ENCODE data around the gene LRRIQ3. TPM values are rescaled to one million over a fixed set of nuclear protein-coding genes. Genes with fewer than 3 reads are reported as not detected.

Gene LRRIQ3
- total and polyA plus RNA-seq, 2 of the 13 experiments (the other 11 are each of a cell fraction or from before 2014, with no cell fraction given): 1.1 to 1.3 TPM

DNA sequence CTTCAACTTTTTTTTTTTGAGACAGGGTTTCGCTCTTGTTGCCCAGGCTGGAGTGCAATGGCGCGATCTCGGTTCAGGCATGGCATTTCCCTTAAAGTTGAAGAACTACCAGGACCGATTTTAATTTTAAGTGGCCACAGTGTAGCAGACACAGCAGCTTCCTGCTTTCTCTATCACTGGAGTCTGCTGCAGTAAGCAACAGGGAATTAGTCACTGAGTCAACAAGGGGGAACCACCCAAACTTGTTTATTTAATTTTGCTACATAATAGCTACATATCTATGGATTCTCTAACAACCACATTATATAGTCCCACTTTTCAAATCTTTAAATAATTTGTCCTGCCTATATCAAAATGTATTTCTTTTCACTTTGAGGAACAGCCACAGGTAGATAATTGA, 24.7 kb upstream of the LRRIQ3 start:
- Histone ChIP-seq H4K20me1 (ENCODE audit: insufficient read depth, low read length) (no peaks in the 10 kb centered on the region), H3K4me2 (ENCODE audit: low read depth, low read length) (no peak overlapping the region), H3K79me2 (ENCODE audit: insufficient read depth, low read length) (no peaks in the 10 kb centered on the region), H3K9me3 (ENCODE audit: low read length) (no peaks in the 10 kb centered on the region), H2AFZ (ENCODE audit: low read length) (no peak overlapping the region), H3K36me3 (replicated peaks in 1 of 2; ENCODE audit: control insufficient read depth in 1 of 2, insufficient read depth in 2 of 2, low read length in 2 of 2) (no peaks in the 10 kb centered on the region), H3K4me1 (ENCODE audit: insufficient read depth, low read length) (no peaks in the 10 kb centered on the region), H3K4me3 (replicated peaks in 1 of 3; ENCODE audit: insufficient read depth in 1 of 3, low read depth in 2 of 3, low read length in 3 of 3) (no peak overlapping the region), H3K27ac (ENCODE audit: extremely low read length, insufficient read depth, low read length) (no peak overlapping the region), H3K27me3 (ENCODE audit: control insufficient read depth in 1 of 2, insufficient read depth in 2 of 2, low read length in 2 of 2) (no peaks in the 10 kb centered on the region), H3K9ac (ENCODE audit: insufficient read depth, low read depth, low read length) (no peak overlapping the region)
- no peak for DNase-seq (ENCODE audit: low spot score)
- WGBS (ENCODE audit: low lambda C conversion rate): 69% methylated on average over 5 of the region's 5 CpGs
- POLR2A ChIA-PET: no interaction called here
- in situ Hi-C loops (cut with HindIII; ENCODE audit: extremely low pct_ligation_motif_present, low pct_unique_long_range_greater_than_20kb) (no loop called here), intact Hi-C loops (cut with micrococcal nuclease; ENCODE audit: unreplicated experiment) (no loop called here)
- no peak for FAIRE-seq
- no peak for TF ChIP-seq SCMH1 (CRISPR knock-in tag; IDR thresholded peaks at IDR 0.05; ENCODE audit: borderline replicate concordance)
- TF ChIP-seq SALL1 (CRISPR knock-in tag; IDR thresholded peaks at IDR 0.05): no peak
- TF ChIP-seq ZBTB38 (CRISPR knock-in tag; IDR thresholded peaks at IDR 0.05): no peak
- no peak for TF ChIP-seq ZNF775 (CRISPR knock-in tag; IDR thresholded peaks at IDR 0.05; ENCODE audit: borderline replicate concordance)
- no peak for TF ChIP-seq KDM5A (IDR thresholded peaks at IDR 0.05; ENCODE audit: borderline replicate concordance, low read length)
- no peak for TF ChIP-seq ZFAT (CRISPR knock-in tag; conservative IDR thresholded peaks at IDR 0.05)
- no peak for ATAC-seq
- no TSS peak for BruUV-seq (replicated peaks)
- CTCF ChIA-PET (ENCODE audit: low intra/inter-chr PET ratio, low total read pairs): no interaction called here

DNA sequence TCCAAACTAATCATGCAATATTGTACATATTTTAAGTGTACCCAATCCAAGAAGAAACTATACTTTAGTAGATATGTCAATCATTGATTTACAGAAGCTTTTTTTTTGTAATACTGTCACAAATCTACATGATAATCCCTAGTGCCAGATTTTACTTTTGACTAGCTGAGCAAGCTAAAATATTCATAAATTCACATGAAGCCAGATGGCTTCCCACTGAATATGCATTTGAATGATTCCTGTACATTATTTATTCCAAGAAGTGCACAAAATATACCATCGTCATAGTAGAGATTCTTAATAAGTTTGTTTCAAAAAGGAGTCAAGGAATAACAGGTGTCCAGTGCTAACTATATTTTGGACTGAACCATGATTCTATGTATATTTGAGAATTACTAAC, 17.3 kb upstream of the LRRIQ3 start:
- BruUV-seq (replicated peaks): no TSS peak
- POLR2A ChIA-PET: interaction anchor here (1.3 kb wide), 1 partner anchor 17 kb away, joined by 3 read pairs; the partner anchor contains the start of genes FPGT and LRRIQ3
- no peak overlapping the region for H3K27ac ChIP-seq (ENCODE audit: extremely low read length, insufficient read depth, low read length)
- 25% methylated on average over 1 of the region's 1 CpG for WGBS (ENCODE audit: low lambda C conversion rate)
- ATAC-seq (no peak), DNase-seq (ENCODE audit: low spot score) (no peak), FAIRE-seq (no peak)
- no peaks in the 10 kb centered on the region for H4K20me1 ChIP-seq (ENCODE audit: insufficient read depth, low read length)
- H3K9ac ChIP-seq (ENCODE audit: insufficient read depth, low read depth, low read length): no peak overlapping the region
- no peak for TF ChIP-seq ELF1 (CRISPR knock-in tag; IDR thresholded peaks at IDR 0.05)
- TF ChIP-seq ZNF883 (CRISPR knock-in tag; IDR thresholded peaks at IDR 0.05; ENCODE audit: not compliant biosample characterization): no peak
- TF ChIP-seq ATRX (CRISPR knock-in tag; IDR thresholded peaks at IDR 0.05; ENCODE audit: borderline replicate concordance): no peak
- CTCF ChIA-PET (ENCODE audit: low intra/inter-chr PET ratio, low total read pairs): no interaction called here
- no peaks in the 10 kb centered on the region for H3K27me3 ChIP-seq (ENCODE audit: control insufficient read depth in 1 of 2, insufficient read depth in 2 of 2, low read length in 2 of 2)
- in situ Hi-C loops (cut with HindIII; ENCODE audit: extremely low pct_ligation_motif_present, low pct_unique_long_range_greater_than_20kb) (no loop called here), intact Hi-C loops (cut with micrococcal nuclease; ENCODE audit: unreplicated experiment) (no loop called here)
- H2AFZ ChIP-seq (ENCODE audit: low read length): no peak overlapping the region
- H3K4me3 ChIP-seq (replicated peaks in 1 of 3; ENCODE audit: insufficient read depth in 1 of 3, low read depth in 2 of 3, low read length in 3 of 3): no peak overlapping the region
- no peaks in the 10 kb centered on the region for H3K4me1 ChIP-seq (ENCODE audit: insufficient read depth, low read length)
- H3K9me3 ChIP-seq (ENCODE audit: low read length): no peaks in the 10 kb centered on the region
- H3K79me2 ChIP-seq (ENCODE audit: insufficient read depth, low read length): no peaks in the 10 kb centered on the region
- no peak overlapping the region for H3K4me2 ChIP-seq (ENCODE audit: low read depth, low read length)
- H3K36me3 ChIP-seq (replicated peaks in 1 of 2; ENCODE audit: control insufficient read depth in 1 of 2, insufficient read depth in 2 of 2, low read length in 2 of 2): no peaks in the 10 kb centered on the region
